GM19023 (cell line): ENCODE data around the gene DISP2.

ENCODE experiments used
- ATAC-seq: cut with Tn5 transposase; IDR thresholded peaks from one replicate; pipeline ENCODE4 v1.9.1; 2021; ENCODE audit warnings: mild to moderate bottlenecking, moderate library complexity; ENCODE audit not compliant: unreplicated experiment

The DISP2 gene

GRCh38 chr15:40421246-40422157 lies 63.5 kb downstream of the DISP2 start:
- peak; percentile 87 for ATAC-seq

DNA sequence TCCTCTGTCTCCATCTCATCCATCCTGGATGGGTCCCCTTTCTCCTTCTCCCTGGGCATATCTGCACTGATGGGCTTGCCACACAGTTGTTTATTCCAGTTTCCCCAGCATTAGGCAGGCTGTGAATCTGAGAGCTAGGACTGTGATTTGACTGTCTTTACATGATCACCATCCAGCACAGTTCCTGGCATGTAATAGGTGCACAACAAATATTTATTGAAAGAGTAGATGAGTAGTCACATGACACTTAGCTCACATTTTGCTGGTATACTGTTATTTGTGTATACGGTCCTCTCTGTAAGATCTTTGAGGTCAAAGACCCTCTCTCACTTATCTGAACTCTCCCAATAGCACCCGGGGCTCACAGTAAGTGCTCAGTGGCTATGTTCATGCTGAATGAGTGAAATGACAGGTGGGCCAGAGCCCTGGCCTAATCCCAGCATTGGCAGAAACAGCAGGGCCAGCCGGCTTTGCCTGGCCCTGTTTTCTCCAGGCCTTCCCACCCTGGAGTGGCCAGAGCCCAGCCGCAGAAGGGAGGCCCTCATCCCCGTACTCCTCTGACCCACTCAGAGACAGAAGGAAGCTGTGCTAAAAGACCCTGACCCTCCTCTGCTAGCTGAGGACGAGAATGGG lies 66.6 kb downstream of the DISP2 start:
- no peak for ATAC-seq

DNA sequence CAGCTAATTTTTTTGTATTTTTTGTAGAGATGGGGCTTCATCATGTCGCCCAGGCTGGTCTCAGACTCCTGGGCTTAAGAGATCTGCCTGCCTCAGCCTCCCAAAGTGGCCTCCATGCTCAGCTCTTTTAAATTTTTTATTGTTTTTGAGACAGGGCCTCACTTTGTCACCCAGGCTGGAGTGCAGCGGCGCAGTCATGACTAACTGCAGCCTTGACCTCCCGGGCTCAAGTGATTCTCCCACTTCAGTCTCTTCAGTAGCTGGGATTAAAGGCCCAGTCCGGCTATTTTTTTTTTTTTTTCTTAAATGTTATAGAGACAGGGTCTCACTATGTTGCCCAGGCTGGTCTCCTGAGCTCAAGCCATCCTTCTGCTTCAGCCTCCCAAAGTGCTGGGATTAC lies 67.7 kb downstream of the DISP2 start:
- ATAC-seq, result no peak

DNA sequence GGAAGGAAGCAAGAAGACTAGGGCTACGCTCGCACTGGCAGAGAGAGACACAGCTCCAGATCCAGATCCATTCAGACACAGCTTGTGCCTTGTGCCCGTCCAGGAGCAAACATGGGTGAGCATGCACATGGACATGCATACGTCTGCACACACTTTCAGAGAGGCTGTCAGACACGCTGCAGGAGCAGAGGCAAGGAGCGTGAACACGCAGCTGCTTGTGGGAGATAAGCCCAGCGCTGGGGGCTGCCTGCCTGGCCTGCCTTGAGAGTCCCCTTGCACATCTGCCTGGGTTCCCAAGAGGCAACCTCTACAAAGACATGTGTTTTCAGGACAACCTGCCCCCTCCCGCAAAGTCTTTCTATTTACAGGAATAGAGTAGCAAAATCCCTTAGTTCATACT lies 69.2 kb downstream of the DISP2 start:
- no peak for ATAC-seq

GRCh38 chr15:40428185-40428584 lies 70.2 kb downstream of the DISP2 start:
- ATAC-seq, result no peak
